ENCODE results near the gene ACTR1B.
"Not testable (repeated sequence)": the region's sequence is repeated elsewhere in the genome, so short reads cannot be mapped to it uniquely, and the experiment has no call there.

The ACTR1B gene

DNA sequence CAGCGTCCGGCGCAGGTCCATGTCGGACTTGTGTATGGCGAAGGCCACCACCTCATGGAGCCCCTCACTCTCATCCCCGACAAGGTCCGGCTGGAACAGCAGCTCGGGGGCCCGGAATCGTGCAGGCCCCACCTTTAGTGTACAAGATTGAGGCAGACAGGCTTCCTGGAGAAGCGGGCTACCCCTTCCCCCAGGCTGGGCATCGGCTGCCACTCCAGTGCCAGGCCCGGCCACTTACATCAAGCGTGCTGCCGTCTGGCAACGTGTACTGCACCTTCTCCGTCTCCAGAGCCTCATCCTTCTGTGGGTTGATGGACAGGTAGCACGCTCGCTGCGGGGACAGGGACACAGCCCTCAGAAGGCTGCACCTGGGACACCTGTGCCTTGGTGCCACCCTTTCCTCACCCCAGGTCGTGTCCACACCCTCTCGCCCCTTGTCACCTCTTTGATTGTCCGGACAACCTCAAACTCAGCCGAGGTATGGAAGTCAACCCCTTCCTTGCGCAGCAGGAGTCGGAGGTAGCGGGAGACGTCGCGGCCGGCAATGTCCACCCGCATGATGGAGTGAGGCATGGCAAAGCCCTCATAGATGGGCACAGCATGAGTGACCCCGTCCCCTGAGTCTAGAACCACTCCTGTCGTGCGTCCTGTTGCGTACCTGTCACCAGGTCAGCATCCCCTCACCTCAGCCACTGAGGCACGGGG, 5.7 kb downstream of the ACTR1B start:
- no peak for DNase-seq

DNA sequence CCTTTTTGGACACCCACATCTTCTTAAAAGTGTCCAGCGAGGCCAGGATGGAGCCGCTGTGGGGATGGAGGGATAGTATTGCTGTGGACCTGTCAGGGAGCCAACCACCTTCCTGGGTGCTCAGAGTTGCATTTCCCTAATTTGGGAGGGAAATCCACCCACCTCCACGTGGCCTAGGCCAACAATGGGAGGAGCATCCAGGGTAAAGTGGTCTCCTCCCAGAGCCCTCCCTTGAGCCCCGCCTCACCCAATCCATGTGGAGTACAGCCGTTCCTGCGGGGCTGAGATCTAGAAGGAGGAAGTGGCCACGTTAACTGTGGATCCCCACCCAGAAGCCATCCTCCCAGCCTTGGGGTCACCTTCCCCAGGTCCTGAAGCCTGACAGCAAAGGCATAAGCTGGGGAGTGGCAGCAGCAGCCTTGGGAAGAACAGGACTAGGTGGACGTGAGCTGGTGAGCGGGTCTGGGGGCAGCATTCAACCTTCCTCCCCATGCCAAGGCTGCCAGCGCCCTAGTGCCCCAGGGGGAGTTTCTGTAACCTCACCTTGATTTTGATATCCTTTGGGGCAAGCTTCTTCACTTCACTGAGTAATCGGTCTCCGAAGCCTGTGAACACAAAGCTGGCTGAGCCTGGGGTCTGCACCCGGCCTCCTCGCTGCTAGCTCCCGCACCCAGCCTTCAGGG, 6.8 kb downstream of the ACTR1B start:
- DNase-seq, result no peak

DNA sequence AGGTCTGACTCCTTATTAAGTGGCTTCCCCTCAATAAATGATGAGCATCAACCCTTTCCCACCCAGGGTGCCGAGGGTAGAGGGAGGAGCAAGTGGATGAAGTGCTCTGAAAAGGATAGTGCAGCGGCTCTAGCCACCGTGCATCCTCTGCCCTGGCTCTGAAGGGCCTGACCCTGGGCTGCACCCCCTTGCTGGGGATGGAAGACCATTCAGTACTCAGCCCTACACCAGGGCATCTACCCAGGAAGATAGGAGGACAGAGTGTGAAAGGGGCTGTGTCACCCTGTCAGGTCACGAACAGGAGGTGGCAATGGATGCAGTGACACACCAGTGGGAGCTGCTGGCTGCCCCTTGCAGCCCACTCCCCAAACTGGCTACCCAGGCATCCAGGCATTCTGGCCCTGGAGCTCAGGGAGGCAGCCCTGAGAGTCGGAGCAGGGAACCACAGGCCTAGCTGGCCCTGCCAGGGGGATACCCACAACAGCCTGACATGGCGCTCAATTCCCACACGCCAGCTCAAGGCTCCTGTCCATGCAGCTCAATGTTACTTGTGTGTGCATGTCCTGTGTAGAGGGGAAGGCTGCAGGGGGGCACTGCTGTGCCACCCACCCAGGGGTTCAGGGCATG, 7.6 kb downstream of the ACTR1B start:
- DNase-seq, result no peak

DNA sequence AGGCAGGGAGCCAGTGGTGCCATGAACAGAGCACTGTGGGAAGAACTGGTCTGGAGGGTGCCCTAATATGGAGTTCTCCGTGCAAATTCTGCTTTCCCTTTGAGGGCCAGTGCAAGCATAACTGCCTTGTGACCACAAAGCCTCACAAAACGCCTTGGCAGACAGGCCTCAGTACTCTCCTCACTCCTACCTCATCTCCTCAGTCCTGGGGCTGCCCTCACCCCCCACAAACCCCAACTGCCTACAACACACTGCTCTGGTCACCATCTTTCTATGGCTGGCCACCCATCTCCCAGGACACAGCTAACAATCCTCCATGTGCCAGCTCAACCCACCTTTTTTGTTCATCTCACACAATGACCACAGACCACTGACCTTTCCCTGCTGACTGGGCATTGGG, 9.1 kb downstream of the ACTR1B start:
- DNase-seq, result no peak

DNA sequence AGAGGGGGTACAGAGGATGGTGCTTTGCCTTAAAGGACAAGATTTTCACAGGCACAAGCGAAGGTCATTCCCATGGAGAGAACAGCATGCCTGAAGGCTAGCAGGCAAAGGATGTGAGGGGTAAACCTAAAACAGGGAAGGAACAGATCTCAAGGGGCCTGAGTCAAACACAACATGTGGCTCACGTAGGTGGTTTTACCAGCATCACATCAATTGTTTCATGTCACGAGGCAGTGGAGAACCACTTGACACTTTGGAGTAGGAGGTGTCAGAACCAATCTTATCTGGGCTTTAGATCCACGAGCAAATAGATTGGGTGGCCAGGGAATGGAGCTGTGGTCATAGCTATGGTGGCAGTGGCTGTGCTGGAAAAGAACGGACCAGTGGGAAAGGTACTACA, 9.5 kb downstream of the ACTR1B start:
- DNase-seq, result no peak

DNA sequence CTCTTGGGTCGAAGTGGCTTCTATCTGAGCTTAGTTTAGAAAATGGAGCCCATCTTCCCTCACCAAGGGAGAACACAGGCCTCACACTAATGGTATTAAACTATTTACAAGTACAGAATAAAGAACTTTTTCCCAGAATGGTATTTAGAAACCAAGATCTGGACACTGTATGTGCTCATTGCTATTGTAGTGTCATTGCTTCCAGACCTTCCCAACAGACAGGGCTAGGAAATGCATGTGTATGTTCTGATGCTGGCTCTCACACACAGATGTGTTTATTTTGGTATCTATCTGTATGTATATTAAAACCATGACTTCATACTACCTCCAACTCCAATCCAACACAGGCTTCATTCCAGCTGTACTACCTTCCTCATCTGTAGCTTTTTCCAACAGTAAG, 10.0 kb downstream of the ACTR1B start:
- no peak for DNase-seq

DNA sequence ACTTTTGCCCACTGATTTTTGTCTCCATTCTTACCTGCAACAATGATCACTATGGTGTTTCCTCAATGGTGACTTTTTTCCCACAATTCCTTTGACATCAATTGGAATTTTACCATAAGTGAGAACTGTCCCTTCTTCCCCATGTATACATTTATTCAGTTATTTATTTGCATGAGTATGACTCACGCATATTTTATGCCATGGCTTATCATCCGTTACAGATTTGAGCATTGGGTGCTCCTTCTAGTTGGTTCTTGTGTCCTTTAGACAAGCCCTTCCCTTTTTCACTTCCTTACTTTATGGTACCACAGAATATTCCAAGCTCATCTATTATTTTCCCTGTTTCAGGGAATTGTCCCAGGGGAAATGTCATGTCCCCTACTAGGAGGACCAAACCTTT, 10.4 kb downstream of the ACTR1B start:
- DNase-seq, result no peak

DNA sequence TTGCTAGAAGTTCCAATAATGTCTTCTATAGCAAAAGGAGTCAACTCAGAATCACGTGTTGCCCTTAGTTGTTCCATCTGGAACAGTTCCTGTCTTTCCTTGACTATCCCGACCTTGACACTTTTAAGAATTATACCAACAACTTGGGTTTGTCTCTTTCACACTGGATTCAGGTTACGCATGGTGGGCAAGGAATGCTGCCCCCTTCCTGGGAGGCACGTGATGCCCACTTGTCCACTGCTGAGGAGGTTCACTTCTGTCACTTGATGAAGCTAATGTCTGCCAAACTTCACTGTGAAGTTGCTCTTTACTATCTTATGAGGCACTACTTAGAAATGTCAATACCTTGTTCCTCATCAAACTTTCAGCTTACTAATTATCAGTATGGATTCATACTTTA, 12.7 kb downstream of the ACTR1B start:
- no peak for DNase-seq

DNA sequence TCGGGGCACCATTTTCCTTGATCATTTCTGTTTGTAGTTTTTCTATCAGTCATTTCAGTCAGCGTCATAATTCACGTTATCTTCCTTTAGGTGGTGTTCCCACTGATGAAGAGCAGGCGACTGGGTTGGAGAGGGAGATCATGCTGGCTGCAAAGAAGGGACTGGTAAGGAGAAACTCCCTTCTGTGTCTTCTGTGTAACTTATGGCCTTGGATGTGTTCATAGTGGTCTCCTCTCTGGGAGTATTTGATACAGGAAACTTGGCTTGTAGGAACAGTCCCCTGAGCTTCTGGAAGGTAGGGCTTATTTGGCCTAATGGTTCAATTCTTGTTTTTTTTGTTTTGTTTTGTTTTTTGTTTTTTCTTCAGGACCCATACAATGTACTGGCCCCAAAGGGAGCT, 16.9 kb downstream of the ACTR1B start:
- DNase-seq, result no peak

DNA sequence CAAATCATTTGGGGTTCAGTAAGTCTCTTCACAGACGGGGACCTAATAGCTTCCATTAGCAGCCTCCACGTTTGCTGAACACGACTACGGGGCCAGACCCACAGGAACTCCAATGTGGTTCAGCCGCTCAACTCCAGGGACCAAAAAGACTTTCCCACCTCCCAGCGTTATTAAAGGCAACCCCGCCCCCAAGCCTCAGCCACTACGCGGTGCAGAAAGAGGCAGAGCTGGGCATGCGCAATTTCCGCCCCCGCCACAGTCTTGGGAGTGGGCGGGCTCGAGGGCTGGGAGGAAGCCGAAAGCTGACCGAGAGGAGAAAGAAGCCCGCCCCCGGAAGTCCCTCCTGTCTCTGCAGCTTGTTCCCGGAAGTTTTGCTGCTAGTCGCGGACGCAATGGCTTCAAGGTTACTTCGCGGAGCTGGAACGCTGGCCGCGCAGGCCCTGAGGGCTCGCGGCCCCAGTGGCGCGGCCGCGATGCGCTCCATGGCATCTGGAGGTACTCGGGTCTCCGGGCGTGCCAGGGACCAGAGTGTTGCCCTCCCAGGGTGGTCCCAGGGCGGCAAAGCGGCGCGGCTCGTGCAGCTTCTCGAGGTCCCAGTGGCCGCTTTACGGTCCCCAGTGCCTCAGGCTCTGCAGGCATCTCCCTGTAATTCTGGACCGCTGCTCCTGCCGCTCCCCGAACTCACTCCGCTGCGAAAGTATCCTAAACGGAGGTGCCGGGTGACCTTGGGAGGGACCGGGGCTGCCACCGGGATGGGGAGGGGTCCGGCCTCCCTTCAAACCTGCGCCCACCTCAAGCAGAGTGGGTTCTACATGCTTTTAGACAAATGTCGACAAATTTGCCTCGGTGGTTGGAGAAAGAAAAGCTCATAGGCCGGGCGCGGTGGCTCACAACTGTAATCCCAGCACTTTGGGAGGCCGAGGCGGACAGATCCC, 17.9 kb downstream of the ACTR1B start, which contains the start of gene COX5B:
TSS of gene COX5B (plus strand) at position 368 of the 935 bp plus-strand sequence. CDS start at position 393, 25 bp downstream.
- peak; percentile 98 for DNase-seq

DNA sequence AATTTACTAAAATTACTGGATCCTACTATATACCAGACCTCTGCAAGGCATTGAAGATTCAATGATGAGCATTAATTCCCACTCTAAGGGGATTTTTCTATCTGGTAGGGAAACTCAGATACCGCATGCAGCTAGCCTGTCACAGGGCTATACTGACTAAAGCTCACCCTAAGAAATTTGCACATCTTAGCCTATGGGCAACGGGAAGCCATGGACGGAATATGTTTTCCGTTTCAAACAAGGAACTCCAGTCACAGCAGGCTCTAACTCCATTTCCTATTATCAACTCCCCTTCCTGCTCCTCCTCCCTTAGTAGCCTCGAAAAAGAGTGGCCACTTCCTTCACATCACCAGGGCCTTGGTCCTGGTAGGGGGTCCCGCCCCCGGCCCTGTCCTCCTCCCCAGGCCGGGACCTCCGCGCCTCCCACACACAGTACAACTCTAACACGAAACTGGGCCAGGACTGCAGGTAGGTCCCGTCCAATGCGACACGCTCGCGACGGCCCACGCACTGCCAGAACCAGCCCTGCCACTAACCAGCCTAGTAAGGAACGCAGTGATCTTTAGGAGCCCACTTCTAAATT, 18.6 kb downstream of the ACTR1B start:
- DNase-seq, result no peak

DNA sequence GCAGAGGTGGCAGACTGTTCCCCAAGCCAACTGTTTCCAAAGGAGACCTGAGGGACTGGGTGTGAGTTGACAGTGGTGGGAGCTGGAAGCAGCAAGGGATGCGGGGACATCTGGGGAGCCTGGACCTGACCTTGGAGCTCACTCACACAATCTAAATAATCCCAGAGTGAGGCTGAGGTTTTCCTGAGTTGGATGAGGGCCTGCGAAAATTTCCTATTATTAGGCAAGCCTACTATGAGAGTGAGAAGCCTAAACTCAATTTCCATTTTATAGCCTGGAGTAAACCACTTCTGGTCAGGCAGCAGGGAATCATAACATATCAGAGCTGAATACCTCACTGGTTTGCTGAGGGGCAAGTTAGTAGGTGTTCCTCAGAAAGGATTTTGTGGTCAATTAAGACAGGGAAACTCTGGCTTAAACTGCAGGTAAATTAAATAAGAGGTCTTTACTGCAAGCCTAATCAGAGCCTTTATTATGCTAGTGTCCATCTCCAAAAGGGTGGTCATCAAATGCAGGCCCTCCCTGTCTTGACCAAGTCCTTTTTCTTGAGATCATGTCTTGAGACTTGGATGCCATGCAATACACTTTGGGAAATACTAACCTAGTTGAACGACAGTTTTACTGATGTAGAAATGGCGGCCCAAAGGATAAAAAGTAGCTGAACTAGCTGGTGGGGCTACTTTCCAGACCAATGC, 19.7 kb downstream of the ACTR1B start:
- DNase-seq, result no peak

DNA sequence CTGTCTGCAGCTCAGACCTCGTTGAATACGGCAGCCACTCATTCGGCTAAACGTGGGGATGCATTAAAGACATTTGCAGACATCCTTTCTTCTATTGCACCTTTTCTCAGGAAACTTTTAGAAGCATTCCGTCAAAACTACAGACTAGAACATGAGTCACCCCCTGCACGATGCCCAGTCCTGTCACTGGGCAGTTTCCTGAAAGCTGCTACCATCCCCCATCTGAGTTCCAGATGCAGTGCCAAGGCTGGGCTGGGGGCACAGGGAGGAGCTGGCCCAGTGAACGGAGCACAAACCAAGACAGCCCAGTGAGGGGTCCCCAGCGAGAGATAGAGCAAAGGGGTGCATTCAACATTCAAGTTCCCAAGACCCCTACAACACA, 37.8 kb downstream of the ACTR1B start:
- not testable (repeated sequence) for DNase-seq

DNA sequence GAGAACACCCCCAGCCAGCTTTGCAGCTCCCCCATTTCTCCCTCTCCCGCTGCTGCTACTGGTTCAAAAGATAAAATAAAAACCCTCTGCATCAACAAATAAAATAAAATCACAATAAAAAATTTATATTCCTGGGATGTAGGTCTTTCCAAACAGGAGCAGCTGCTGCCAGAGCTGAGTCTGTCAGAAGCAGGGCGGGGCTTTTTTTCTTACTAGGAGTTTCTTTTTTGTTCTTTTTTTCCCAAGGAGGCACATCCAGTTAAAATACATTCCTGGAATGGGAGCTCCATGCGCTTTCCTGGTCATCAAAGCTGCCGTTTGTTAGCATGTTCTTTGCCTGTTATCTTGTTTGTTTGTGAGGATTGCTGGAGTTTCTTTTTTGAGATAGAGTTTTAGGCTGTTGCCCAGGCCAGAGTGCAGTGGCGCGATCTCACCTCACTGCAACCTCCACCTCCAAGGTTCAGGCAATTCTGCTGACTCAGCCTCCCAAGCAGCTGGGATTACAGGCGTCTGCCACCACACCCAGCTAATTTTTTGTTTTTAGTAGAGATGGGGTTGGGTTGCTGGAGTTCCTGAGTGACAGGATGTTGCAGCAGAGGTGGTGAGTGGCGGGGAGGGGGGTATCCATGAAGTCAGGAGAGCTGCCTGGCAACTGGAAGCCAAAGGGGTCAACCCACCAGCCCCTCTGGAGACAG, 38.3 kb downstream of the ACTR1B start:
- DNase-seq, result not testable (repeated sequence)

DNA sequence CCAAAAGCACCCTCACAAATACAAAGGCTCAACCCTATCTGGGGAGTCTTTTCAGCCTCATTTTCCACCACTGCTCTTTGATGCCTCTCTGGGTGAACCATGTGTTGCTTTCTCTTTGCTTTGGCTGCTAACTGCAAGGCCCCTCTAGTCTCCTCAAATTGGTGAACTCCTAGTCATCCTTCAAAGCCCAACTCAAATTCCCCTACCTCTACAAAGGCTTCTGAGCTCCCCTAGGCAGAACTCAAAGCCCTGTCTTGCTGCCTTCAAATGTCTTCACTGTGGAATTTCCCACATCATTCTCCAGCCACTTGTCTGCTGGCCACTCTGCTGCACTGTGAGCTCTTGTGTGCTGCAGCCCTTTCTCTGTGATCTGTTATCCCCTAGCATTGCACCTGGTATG, 40.9 kb downstream of the ACTR1B start:
- not testable (repeated sequence) for DNase-seq

DNA sequence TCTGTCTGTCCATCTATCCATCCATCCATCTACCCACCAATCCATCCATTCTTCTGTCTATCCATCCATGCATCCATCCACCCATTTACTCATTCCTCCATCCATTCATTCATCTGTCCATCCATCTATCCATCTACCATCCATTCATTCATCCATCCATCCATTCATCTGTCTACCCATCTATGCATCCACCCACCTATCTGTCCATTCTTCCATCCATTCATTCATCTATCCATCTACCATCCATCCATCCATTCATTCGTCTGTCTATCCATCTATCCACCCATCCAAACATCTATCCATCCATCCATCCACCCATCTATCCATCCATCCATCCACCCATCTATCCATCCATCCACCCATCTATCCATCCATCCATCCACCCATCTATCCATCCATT, 43.4 kb downstream of the ACTR1B start:
- not testable (repeated sequence) for DNase-seq

DNA sequence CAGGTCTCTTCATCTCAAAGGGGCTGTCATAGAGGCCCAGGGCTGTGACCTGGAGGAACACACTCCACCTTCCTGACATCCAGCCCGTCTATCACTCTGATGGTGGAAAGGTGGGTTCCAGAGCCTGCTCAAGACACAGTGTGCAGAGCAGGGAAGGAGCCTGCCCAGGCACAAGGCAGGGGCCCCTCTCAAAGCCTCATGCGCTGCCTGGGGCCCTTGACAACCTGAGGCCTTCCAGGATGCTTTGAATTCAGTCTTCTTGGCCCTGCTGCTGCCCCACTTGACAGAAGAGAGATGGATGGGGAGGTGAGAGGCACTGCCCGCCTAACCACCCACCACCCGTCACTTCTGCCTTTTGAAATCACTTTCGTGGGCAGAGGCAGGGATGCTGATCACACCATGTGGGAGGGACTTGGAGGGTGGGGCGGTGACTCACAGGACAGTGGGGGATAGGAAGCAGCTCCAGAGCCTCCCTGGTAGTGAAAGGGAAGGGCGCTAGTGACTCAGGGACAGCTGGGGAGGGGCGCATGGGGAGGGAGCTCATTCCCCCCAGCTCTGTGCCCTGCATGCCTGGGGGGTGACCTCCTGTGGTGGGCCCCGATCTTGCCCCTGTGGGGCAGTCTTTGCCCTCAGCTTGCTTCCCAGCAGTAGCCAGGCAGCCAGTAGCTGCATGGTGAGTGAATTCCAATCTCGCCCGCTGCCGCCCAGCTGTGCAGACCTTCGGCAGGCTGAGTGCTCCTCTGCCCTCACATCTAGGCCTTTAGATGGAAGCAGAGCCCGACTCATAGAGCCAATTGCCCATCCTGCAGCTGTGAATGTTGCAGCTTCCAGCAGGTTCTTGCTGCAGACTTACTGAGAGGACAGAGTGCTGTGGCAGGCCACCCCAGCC, 44.7 kb downstream of the ACTR1B start:
- DNase-seq, result not testable (repeated sequence)

DNA sequence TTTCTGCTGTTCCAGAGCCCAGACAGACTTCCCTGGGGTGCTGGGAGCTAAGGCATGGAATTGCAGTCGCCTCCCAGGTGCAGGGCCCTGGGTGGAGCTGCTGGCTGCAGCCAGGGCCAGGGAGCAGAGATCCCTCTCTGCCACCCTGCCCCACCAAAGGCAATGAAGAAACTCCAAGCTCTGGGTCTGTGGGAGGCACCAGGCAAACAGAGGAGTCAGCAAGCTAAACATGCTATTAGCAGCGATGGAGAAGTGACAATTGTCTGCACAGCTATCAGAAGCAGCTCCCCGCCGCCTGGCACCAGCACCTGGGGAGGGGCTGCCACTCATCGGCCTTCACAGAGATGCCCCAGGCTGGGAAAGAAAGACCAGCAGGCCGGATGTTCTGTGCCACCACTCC, 45.9 kb downstream of the ACTR1B start:
- no peak for DNase-seq

DNA sequence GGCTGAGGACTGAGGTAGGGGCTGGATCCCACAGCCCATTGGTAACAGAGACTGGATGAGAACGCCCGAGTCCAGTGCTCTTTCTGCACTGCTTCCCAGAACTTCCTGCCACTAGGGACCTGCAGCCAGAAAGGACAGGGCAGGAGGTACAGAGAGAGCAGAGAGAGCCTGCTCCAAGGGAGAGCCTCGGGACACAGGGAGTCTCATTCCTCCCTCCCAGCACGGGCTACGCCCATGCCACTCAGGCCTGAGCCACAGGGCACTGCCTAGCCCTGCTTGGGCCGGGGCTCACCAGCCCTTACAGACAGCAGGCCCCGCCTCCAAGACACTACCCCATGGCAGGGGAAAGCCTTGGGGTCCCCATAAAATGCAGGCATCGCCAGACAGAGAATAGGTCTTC, 48.1 kb downstream of the ACTR1B start:
- DNase-seq, result not testable (repeated sequence)

DNA sequence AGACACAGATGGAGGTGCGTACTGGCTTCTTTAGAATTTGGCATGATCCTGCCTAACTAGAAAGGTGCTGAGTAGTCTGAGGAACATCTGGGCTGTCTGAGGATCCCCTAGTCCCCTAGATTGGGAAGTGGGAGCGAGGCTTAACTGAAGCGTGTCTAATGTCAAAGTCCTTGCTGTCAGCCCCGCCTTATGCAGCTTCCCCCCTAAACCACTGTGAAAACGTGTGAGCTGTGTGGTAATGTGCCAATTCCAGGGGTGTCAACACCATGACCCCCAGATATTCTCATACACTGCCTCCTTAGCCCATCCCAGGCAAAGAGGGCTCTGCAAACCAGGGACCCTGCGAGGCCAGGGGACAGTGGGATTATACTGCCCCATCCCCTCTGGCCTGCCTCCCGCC, 51.9 kb downstream of the ACTR1B start:
- DNase-seq, result not testable (repeated sequence)

Data from activated CD4-positive, alpha-beta T cell treated with anti-CD3 and anti-CD28 coated beads for 1 hour (primary cell).